SK-N-SH treated with all-trans-retinoic acid at 6 μM for 48 hours (cell line): Measurements from ENCODE around the gene FTH1.

ENCODE experiments used
- ARNTL ChIP-seq: fragments of 450-650 bp; formaldehyde crosslinking; IDR thresholded peaks from 2 replicates; pipeline ENCODE4 v1.5.0; 2020; ENCODE audit warnings: low read depth, mild to moderate bottlenecking, moderate library complexity, borderline replicate concordance
- CSDC2 ChIP-seq: fragments of 250-450 bp; sonication (Bioruptor Pico); IDR thresholded peaks from 2 replicates; pipeline ENCODE4 v1.5.0; 2020; ENCODE audit warnings: mild to moderate bottlenecking, moderate library complexity
- ESRRG ChIP-seq: fragments of 250-450 bp; sonication (Bioruptor Pico); IDR thresholded peaks from 2 replicates; pipeline ENCODE4 v1.6.1; 2021; ENCODE audit warnings: mild to moderate bottlenecking
- GLIS3 ChIP-seq: fragments of 250-450 bp; sonication (Bioruptor Pico); IDR thresholded peaks from 2 replicates; pipeline ENCODE4 v1.5.0; 2020; ENCODE audit warnings: mild to moderate bottlenecking, moderate library complexity
- TCF4 ChIP-seq: fragments of 250-450 bp; sonication (Bioruptor Pico); IDR thresholded peaks from 2 replicates; pipeline ENCODE4 v1.8.0; 2021; ENCODE audit warnings: mild to moderate bottlenecking, moderate library complexity, borderline replicate concordance
- ZFP3 ChIP-seq: fragments of 250-450 bp; sonication (Bioruptor Pico); IDR thresholded peaks from 2 replicates; pipeline ENCODE4 v1.5.0; 2020; ENCODE audit warnings: mild to moderate bottlenecking, moderate library complexity
- ZFP30 ChIP-seq: fragments of 450-650 bp; formaldehyde crosslinking; IDR thresholded peaks from 2 replicates; pipeline ENCODE4 v1.5.0; 2022; ENCODE audit warnings: mild to moderate bottlenecking, moderate library complexity
- ZNF8 ChIP-seq: fragments of 450-650 bp; formaldehyde crosslinking; IDR thresholded peaks from 2 replicates; pipeline ENCODE4 v1.5.0; 2020; ENCODE audit warnings: mild to moderate bottlenecking, moderate library complexity
- TF ChIP-seq, protein P1 (sequence below): fragments of 250-450 bp; sonication (Bioruptor Pico); IDR thresholded peaks from 2 replicates; pipeline ENCODE4 v1.5.1; 2021; ENCODE audit warnings: mild to moderate bottlenecking, moderate library complexity
- TF ChIP-seq, protein P2 (sequence below): fragments of 250-450 bp; sonication (Bioruptor Pico); IDR thresholded peaks from 2 replicates; pipeline ENCODE4 v1.5.1; 2020; ENCODE audit warnings: low read depth, mild to moderate bottlenecking, moderate library complexity
- TF ChIP-seq, protein P3 (sequence below): fragments of 250-450 bp; sonication (Bioruptor Pico); IDR thresholded peaks from 2 replicates; pipeline ENCODE4 v1.8.0; 2021; ENCODE audit warnings: low read depth, mild to moderate bottlenecking, moderate library complexity, borderline replicate concordance

DNA sequence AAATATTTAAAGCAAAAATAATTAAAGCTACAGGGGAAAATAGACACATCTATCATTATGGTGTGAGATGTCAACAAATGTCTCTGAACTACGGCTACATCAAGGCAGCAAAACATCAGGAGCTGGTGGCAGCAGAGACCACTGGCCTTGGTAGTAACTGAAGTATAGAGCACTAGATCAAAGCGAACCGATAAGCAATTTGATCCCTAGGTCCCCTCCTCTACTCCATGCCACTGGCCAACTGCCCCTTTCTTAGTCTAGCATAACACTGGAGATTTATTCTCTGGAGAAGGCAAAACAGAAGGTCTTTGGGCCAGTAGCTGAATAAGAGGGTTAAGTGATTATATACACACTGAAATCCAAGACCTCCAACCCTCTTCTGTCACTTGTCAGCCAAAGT is 36.5 kb downstream of the FTH1 start:
- TF ChIP-seq TCF4, result no peak
- TF ChIP-seq, protein P1, sequence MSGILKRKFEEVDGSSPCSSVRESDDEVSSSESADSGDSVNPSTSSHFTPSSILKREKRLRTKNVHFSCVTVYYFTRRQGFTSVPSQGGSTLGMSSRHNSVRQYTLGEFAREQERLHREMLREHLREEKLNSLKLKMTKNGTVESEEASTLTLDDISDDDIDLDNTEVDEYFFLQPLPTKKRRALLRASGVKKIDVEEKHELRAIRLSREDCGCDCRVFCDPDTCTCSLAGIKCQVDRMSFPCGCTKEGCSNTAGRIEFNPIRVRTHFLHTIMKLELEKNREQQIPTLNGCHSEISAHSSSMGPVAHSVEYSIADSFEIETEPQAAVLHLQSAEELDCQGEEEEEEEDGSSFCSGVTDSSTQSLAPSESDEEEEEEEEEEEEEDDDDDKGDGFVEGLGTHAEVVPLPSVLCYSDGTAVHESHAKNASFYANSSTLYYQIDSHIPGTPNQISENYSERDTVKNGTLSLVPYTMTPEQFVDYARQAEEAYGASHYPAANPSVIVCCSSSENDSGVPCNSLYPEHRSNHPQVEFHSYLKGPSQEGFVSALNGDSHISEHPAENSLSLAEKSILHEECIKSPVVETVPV (CRISPR knock-in tag), result no peak
- TF ChIP-seq, protein P2, sequence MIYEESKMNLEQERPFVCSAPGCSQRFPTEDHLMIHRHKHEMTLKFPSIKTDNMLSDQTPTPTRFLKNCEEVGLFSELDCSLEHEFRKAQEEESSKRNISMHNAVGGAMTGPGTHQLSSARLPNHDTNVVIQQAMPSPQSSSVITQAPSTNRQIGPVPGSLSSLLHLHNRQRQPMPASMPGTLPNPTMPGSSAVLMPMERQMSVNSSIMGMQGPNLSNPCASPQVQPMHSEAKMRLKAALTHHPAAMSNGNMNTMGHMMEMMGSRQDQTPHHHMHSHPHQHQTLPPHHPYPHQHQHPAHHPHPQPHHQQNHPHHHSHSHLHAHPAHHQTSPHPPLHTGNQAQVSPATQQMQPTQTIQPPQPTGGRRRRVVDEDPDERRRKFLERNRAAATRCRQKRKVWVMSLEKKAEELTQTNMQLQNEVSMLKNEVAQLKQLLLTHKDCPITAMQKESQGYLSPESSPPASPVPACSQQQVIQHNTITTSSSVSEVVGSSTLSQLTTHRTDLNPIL (CRISPR knock-in tag), result no peak
- no peak for TF ChIP-seq ZFP3 (CRISPR knock-in tag)
- TF ChIP-seq ZFP30 (CRISPR knock-in tag), result no peak
- TF ChIP-seq GLIS3 (CRISPR knock-in tag), result no peak
- TF ChIP-seq ARNTL (CRISPR knock-in tag), result no peak
- no peak for TF ChIP-seq CSDC2 (CRISPR knock-in tag)
- no peak for TF ChIP-seq ZNF8 (CRISPR knock-in tag)
- TF ChIP-seq, protein P3, sequence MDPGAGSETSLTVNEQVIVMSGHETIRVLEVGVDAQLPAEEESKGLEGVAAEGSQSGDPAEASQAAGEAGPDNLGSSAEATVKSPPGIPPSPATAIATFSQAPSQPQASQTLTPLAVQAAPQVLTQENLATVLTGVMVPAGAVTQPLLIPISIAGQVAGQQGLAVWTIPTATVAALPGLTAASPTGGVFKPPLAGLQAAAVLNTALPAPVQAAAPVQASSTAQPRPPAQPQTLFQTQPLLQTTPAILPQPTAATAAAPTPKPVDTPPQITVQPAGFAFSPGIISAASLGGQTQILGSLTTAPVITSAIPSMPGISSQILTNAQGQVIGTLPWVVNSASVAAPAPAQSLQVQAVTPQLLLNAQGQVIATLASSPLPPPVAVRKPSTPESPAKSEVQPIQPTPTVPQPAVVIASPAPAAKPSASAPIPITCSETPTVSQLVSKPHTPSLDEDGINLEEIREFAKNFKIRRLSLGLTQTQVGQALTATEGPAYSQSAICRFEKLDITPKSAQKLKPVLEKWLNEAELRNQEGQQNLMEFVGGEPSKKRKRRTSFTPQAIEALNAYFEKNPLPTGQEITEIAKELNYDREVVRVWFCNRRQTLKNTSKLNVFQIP, result no peak
- TF ChIP-seq ESRRG (CRISPR knock-in tag), result no peak
